HCT116 (cell line): ENCODE data around the gene ZNF791. TPM values are rescaled to one million over a fixed set of nuclear protein-coding genes. Genes with fewer than 3 reads are reported as not detected.

Experiments
- ATAC-seq: fragments of 200-7000 bp; cut with Tn5 transposase; 2 replicates; pipeline ENCODE4 v1.9.1; 2020; ENCODE audit warnings: mild to moderate bottlenecking, moderate library complexity
- BruUV-seq: library from RNA; stranded (reverse); fragments of 400-500 nt; replicated peaks from 2 replicates; lab custom pipeline; 2021; lab: Mats Ljungman, UMichigan
- CTCF ChIA-PET: fragments of 300-600 bp; sonication (Branson Sonifier 250); formaldehyde crosslinking; loops from one replicate; lab custom pipeline; 2021; ENCODE audit warnings: antibody characterized with exemption; lab: Charles Lee
- POLR2A ChIA-PET: fragments of 300-600, 350-600 bp; sonication (Branson Sonifier 250); formaldehyde crosslinking; loops from one replicate; lab custom pipeline; 2021; ENCODE audit warnings: antibody characterized with exemption; lab: Charles Lee
- RAD21 ChIA-PET, 2 experiments: fragments of 300-600 bp; sonication (Branson Sonifier 250); formaldehyde crosslinking; loops; one replicate each; lab custom pipeline; 2023; ENCODE audit warnings: low total read pairs in 2 of 2; ENCODE audit not compliant: uncharacterized antibody in 2 of 2, unreplicated experiment in 2 of 2, low non-redundant PET in 1 of 2; lab: Charles Lee
- DNase-seq: peaks from one replicate; pipeline ENCODE4 v3.0.0-alpha.2; 2010; ENCODE audit warnings: low read depth, low spot score
- H2AFZ ChIP-seq: fragments of 200-600 bp; shearing (Covaris generic), sonication (generic); 2 replicates; pipeline ENCODE4 v1.6.1; 2017; ENCODE audit warnings: low read depth, mixed run types, mixed read lengths, antibody characterized with exemption, low read length; ENCODE audit not compliant: poor library complexity, severe bottlenecking
- H3K27ac ChIP-seq: 2 replicates; pipeline ENCODE4 v1.5.1; 2012; ENCODE audit warnings: low read depth, low read length
- H3K27me3 ChIP-seq: fragments of 200-600 bp; sonication (generic); 2 replicates; pipeline ENCODE4 v1.6.1; 2016; ENCODE audit warnings: mixed run types, low read length, mixed read lengths; ENCODE audit not compliant: insufficient read depth
- H3K36me3 ChIP-seq, 2 experiments: fragments of 200-500 bp in 1 of 2; fragments of 200-600 bp in 1 of 2; sonication (Bioruptor generic) in 1 of 2; sonication (generic) in 1 of 2; 2 replicates each; pipeline versions ENCODE4 v1.5.1 to v1.6.1; 2014 to 2016; ENCODE audit warnings: low read length in 2 of 2, inconsistent platforms in 1 of 2, mixed read lengths in 1 of 2, mixed run types in 1 of 2; ENCODE audit not compliant: insufficient read depth in 2 of 2, control insufficient read depth in 1 of 2
- H3K4me1 ChIP-seq, 2 experiments: fragments of 200-600 bp in 1 of 2; sonication (generic) in 1 of 2; 2 replicates each; pipeline versions ENCODE4 v1.5.1 to v1.6.1; 2012 to 2017; ENCODE audit warnings: low read length in 2 of 2, inconsistent platforms in 1 of 2, mild to moderate bottlenecking in 1 of 2, mixed read lengths in 1 of 2, mixed run types in 1 of 2, moderate library complexity in 1 of 2; ENCODE audit not compliant: insufficient read depth in 2 of 2, control insufficient read depth in 1 of 2
- H3K4me2 ChIP-seq: fragments of 200-600 bp; sonication (generic); 2 replicates; pipeline ENCODE4 v1.6.1; 2017; ENCODE audit warnings: mixed run types, low read length, mixed read lengths
- H3K4me3 ChIP-seq, 2 experiments: fragments of 200-600 bp in 1 of 2; sonication (generic) in 1 of 2; replicated peaks in 1 of 2; 2 replicates each; pipeline ENCODE4 v1.5.1; 2011 to 2016; ENCODE audit warnings: low read length in 2 of 2, control low read depth in 1 of 2, low read depth in 1 of 2, mild to moderate bottlenecking in 1 of 2, mixed read lengths in 1 of 2, mixed run types in 1 of 2
- H3K79me2 ChIP-seq: fragments of 200-600 bp; sonication (generic); 2 replicates; pipeline ENCODE4 v1.6.1; 2017; ENCODE audit warnings: mild to moderate bottlenecking, mixed run types, low read length, moderate library complexity, mixed read lengths; ENCODE audit not compliant: insufficient read depth
- H3K9ac ChIP-seq: fragments of 200-600 bp; sonication (generic); 2 replicates; pipeline ENCODE4 v1.6.1; 2016; ENCODE audit warnings: low read length, mixed read lengths
- H3K9me2 ChIP-seq: fragments of 200-600 bp; sonication (generic), shearing (Covaris generic); 2 replicates; pipeline ENCODE4 v1.6.1; 2017; ENCODE audit warnings: mixed run types, mild to moderate bottlenecking, moderate library complexity; ENCODE audit not compliant: insufficient read depth
- H3K9me3 ChIP-seq, 2 experiments: fragments of 200-500 bp in 1 of 2; fragments of 200-600 bp in 1 of 2; sonication (Bioruptor generic) in 1 of 2; sonication (generic) in 1 of 2; 2 replicates each; pipeline ENCODE4 v1.6.1; 2014 to 2017; ENCODE audit warnings: low read length in 2 of 2, mixed read lengths in 2 of 2, inconsistent platforms in 1 of 2, low read depth in 1 of 2, mild to moderate bottlenecking in 1 of 2, mixed run types in 1 of 2, moderate library complexity in 1 of 2; ENCODE audit not compliant: control insufficient read depth in 1 of 2, insufficient read depth in 1 of 2
- H4K20me1 ChIP-seq: fragments of 200-600 bp; sonication (generic), shearing (Covaris generic); 2 replicates; pipeline ENCODE4 v1.6.1; 2017; ENCODE audit warnings: mixed run types, mild to moderate bottlenecking, moderate library complexity; ENCODE audit not compliant: insufficient read depth
- CBX3 ChIP-seq: IDR thresholded peaks from 2 replicates; pipeline ENCODE4 v1.6.1; 2012; ENCODE audit warnings: low read depth
- EGR1 ChIP-seq: IDR thresholded peaks from 2 replicates; pipeline ENCODE4 v1.6.1; 2012; ENCODE audit warnings: low read depth
- ELF1 ChIP-seq: IDR thresholded peaks from 2 replicates; pipeline ENCODE4 v1.6.1; 2012; ENCODE audit warnings: low read depth, borderline replicate concordance
- EZH2phosphoT487 ChIP-seq: fragments of 200-600 bp; IDR thresholded peaks from 2 replicates; pipeline ENCODE4 v1.6.1; 2018; ENCODE audit warnings: antibody characterized with exemption, borderline replicate concordance
- FOSL1 ChIP-seq: IDR thresholded peaks from 2 replicates; pipeline ENCODE4 v1.6.1; 2012; ENCODE audit warnings: low read depth
- JUND ChIP-seq: IDR thresholded peaks from 2 replicates; pipeline ENCODE4 v1.6.1; 2012
- MAX ChIP-seq: IDR thresholded peaks from 2 replicates; pipeline ENCODE4 v1.6.1; 2012
- POLR2AphosphoS5 ChIP-seq: IDR thresholded peaks from 2 replicates; pipeline ENCODE4 v1.6.1; 2011; ENCODE audit warnings: mild to moderate bottlenecking, low read depth, low read length, moderate library complexity
- RAD21 ChIP-seq: IDR thresholded peaks from 2 replicates; pipeline ENCODE4 v1.6.1; 2012; ENCODE audit warnings: low read depth, mild to moderate bottlenecking
- SIN3A ChIP-seq: IDR thresholded peaks from 2 replicates; pipeline ENCODE4 v1.6.1; 2012; ENCODE audit warnings: low read depth
- SRF ChIP-seq: IDR thresholded peaks from 2 replicates; pipeline ENCODE4 v1.6.1; 2012; ENCODE audit warnings: low read depth
- TCF7L2 ChIP-seq: IDR thresholded peaks from 2 replicates; pipeline ENCODE4 v1.7.0; 2011; ENCODE audit warnings: borderline replicate concordance, inconsistent platforms; ENCODE audit not compliant: insufficient read depth, insufficient read length; ENCODE audit errors: extremely low read depth
- YY1 ChIP-seq: IDR thresholded peaks from 2 replicates; pipeline ENCODE4 v1.6.1; 2011; ENCODE audit warnings: low read length, low read depth, moderate library complexity, mild to moderate bottlenecking; ENCODE audit not compliant: insufficient replicate concordance; ENCODE audit errors: extremely low read depth
- ZFX ChIP-seq: fragments of 450-650 bp; IDR thresholded peaks from 2 replicates; pipeline ENCODE4 v1.6.1; 2017
- ZNF274 ChIP-seq: fragments of 200-500 bp; sonication (Bioruptor generic); IDR thresholded peaks from 2 replicates; pipeline ENCODE4 v1.6.1; 2014; ENCODE audit warnings: mild to moderate bottlenecking, low read depth, low read length, inconsistent platforms
- intact Hi-C: fragments of 100-400 bp; cut with micrococcal nuclease; formaldehyde crosslinking; loops from 2 replicates; pipeline ENCODE4 v1.10.0; 2022
- total RNA-seq: library from RNA; stranded (reverse); gene quantifications from one replicate; pipeline ENCODE4 v1.2.1, GENCODE V29; 2021; ENCODE audit not compliant: unreplicated experiment
- TF ChIP-seq, protein P1 (sequence below): IDR thresholded peaks from 2 replicates; pipeline ENCODE4 v1.6.1; 2012
- TF ChIP-seq, protein P2 (sequence below), 3 experiments: fragments of 200-600 bp in 1 of 3; sonication (generic) in 1 of 3; IDR thresholded peaks in 2 of 3; conservative IDR thresholded peaks in 1 of 3; 2 replicates each; pipeline ENCODE4 v1.5.1; 2012 to 2017; ENCODE audit warnings: low read depth in 2 of 3, low read length in 2 of 3, antibody characterized with exemption in 1 of 3, borderline replicate concordance in 1 of 3, control low read depth in 1 of 3, mild to moderate bottlenecking in 1 of 3, mixed read lengths in 1 of 3, mixed run types in 1 of 3, moderate library complexity in 1 of 3; ENCODE audit not compliant: insufficient read depth in 1 of 3
- TF ChIP-seq, protein P3 (sequence below): IDR thresholded peaks from 2 replicates; pipeline ENCODE4 v1.6.1; 2012; ENCODE audit warnings: low read depth

Gene ZNF791
- total RNA-seq, 1 experiment from 2014 or later, result 21.2 TPM

DNA sequence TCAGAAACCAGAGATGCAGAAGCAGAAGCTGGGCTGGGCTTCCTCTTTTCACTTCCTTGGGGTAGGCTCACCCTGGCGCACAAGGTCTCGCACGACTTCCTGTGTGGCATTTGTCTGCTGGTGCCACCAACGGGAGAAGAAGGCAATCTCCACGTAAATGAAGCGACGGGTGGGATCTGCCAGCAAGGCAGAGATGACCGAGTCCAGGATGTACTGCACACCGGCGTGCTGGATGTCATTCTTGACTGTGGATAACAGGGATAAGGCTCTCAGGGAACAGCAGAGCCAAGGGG lies 54.5 kb downstream of the ZNF791 start:
- no TSS peak for BruUV-seq
- TF ChIP-seq CBX3 (no peak), RAD21 (no peak), ZNF274 (no peak), FOSL1 (no peak), EZH2phosphoT487 (no peak), JUND (no peak), ELF1 (no peak), SRF (no peak), YY1 (no peak), ZFX (no peak), EGR1 (no peak), MAX (no peak), SIN3A (no peak), TCF7L2 (no peak), POLR2AphosphoS5 (no peak)
- TF ChIP-seq, protein P1, sequence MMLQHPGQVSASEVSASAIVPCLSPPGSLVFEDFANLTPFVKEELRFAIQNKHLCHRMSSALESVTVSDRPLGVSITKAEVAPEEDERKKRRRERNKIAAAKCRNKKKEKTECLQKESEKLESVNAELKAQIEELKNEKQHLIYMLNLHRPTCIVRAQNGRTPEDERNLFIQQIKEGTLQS, result no peak
- TF ChIP-seq, protein P2, sequence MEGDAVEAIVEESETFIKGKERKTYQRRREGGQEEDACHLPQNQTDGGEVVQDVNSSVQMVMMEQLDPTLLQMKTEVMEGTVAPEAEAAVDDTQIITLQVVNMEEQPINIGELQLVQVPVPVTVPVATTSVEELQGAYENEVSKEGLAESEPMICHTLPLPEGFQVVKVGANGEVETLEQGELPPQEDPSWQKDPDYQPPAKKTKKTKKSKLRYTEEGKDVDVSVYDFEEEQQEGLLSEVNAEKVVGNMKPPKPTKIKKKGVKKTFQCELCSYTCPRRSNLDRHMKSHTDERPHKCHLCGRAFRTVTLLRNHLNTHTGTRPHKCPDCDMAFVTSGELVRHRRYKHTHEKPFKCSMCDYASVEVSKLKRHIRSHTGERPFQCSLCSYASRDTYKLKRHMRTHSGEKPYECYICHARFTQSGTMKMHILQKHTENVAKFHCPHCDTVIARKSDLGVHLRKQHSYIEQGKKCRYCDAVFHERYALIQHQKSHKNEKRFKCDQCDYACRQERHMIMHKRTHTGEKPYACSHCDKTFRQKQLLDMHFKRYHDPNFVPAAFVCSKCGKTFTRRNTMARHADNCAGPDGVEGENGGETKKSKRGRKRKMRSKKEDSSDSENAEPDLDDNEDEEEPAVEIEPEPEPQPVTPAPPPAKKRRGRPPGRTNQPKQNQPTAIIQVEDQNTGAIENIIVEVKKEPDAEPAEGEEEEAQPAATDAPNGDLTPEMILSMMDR (IDR thresholded peaks at IDR 0.05 in 2 of 3, conservative IDR thresholded peaks at IDR 0.05 in 1 of 3; ENCODE audit: borderline replicate concordance in 1 of 3, insufficient read depth in 1 of 3, low read depth in 2 of 3, low read length in 2 of 3), result no peak
- TF ChIP-seq, protein P3, sequence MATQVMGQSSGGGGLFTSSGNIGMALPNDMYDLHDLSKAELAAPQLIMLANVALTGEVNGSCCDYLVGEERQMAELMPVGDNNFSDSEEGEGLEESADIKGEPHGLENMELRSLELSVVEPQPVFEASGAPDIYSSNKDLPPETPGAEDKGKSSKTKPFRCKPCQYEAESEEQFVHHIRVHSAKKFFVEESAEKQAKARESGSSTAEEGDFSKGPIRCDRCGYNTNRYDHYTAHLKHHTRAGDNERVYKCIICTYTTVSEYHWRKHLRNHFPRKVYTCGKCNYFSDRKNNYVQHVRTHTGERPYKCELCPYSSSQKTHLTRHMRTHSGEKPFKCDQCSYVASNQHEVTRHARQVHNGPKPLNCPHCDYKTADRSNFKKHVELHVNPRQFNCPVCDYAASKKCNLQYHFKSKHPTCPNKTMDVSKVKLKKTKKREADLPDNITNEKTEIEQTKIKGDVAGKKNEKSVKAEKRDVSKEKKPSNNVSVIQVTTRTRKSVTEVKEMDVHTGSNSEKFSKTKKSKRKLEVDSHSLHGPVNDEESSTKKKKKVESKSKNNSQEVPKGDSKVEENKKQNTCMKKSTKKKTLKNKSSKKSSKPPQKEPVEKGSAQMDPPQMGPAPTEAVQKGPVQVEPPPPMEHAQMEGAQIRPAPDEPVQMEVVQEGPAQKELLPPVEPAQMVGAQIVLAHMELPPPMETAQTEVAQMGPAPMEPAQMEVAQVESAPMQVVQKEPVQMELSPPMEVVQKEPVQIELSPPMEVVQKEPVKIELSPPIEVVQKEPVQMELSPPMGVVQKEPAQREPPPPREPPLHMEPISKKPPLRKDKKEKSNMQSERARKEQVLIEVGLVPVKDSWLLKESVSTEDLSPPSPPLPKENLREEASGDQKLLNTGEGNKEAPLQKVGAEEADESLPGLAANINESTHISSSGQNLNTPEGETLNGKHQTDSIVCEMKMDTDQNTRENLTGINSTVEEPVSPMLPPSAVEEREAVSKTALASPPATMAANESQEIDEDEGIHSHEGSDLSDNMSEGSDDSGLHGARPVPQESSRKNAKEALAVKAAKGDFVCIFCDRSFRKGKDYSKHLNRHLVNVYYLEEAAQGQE, result no peak
- peaks cover 0 to 10% of the 10 kb centered on the region in 2 experiments; a peak in 2 of 4 replicates for H3K36me3 ChIP-seq
- 0 out of 2 replicates have a peak overlapping the region, but pooled peaks have one; percentile 92 for H3K4me2 ChIP-seq
- H4K20me1 ChIP-seq, result no peaks in the 10 kb centered on the region
- H3K4me1 ChIP-seq, result peaks cover 14 to 31% of the 10 kb centered on the region in 2 experiments
- POLR2A ChIA-PET, result no interaction called here
- H3K27ac ChIP-seq, result no peak overlapping the region
- no peaks in the 10 kb centered on the region for H3K9me2 ChIP-seq
- peaks cover 20% of the 10 kb centered on the region; the same call in 1 of the 2 replicates for H3K79me2 ChIP-seq
- no peak for DNase-seq
- intact Hi-C loops, result loop anchor here (5.0 to 10.0 kb wide), 2 partner anchors 53 to 740 kb away; partner anchors contain the start of genes ZNF490, ZNF700 and ZNF791
- no peak overlapping the region for H2AFZ ChIP-seq
- CTCF ChIA-PET, result no interaction called here
- ATAC-seq, result no peak
- H3K27me3 ChIP-seq, result no peaks in the 10 kb centered on the region
- no peak overlapping the region for H3K4me3 ChIP-seq
- H3K9me3 ChIP-seq, result no peaks in the 10 kb centered on the region
- RAD21 ChIA-PET, result no interaction called here
- no peak overlapping the region for H3K9ac ChIP-seq
